Measurements from ENCODE around the gene HNF1B.

The HNF1B gene

GRCh38 chr17:37761961-37762360 is 17.1 kb upstream of the HNF1B start:
- no peak for DNase-seq (ENCODE audit: low spot score)

GRCh38 chr17:37761059-37761458 is 16.2 kb upstream of the HNF1B start:
- no peak for DNase-seq (ENCODE audit: low spot score)

- DNase-seq (ENCODE audit: low spot score), result no peak
Observed at GRCh38 chr17:37759014-37759637, 14.3 kb upstream of the HNF1B start.

- no peak for DNase-seq (ENCODE audit: low spot score)
Observed at GRCh38 chr17:37756051-37756450, 11.2 kb upstream of the HNF1B start.

GRCh38 chr17:37755455-37755854 is 10.6 kb upstream of the HNF1B start:
- no peak for DNase-seq (ENCODE audit: low spot score)

GRCh38 chr17:37754363-37754762 is 9.5 kb upstream of the HNF1B start:
- DNase-seq (ENCODE audit: low spot score), result no peak

GRCh38 chr17:37752482-37752881 is 7.6 kb upstream of the HNF1B start:
- no peak for DNase-seq (ENCODE audit: low spot score)

- no peak for DNase-seq (ENCODE audit: low spot score)
Observed at GRCh38 chr17:37750768-37751475, 6.1 kb upstream of the HNF1B start.

- DNase-seq (ENCODE audit: low spot score), result no peak
Observed at GRCh38 chr17:37750292-37750691, 5.4 kb upstream of the HNF1B start.

GRCh38 chr17:37747222-37747621 is 2.4 kb upstream of the HNF1B start:
- no peak for DNase-seq (ENCODE audit: low spot score)

GRCh38 chr17:37746617-37747016 is 1.8 kb upstream of the HNF1B start:
- no peak for DNase-seq (ENCODE audit: low spot score)

- no peak for DNase-seq (ENCODE audit: low spot score)
Observed at GRCh38 chr17:37745801-37746426, 1.1 kb upstream of the HNF1B start.

GRCh38 chr17:37744633-37744927 is 279 bp downstream of the HNF1B start:
- no peak for DNase-seq (ENCODE audit: low spot score)

- no peak for DNase-seq (ENCODE audit: low spot score)
Observed at GRCh38 chr17:37743875-37744632, 805 bp downstream of the HNF1B start.

- no peak for DNase-seq (ENCODE audit: low spot score)
Observed at GRCh38 chr17:37743612-37743874, 1.3 kb downstream of the HNF1B start.

GRCh38 chr17:37742762-37743611 is 1.9 kb downstream of the HNF1B start:
- no peak for DNase-seq (ENCODE audit: low spot score)

GRCh38 chr17:37742116-37742761 is 2.6 kb downstream of the HNF1B start:
- DNase-seq (ENCODE audit: low spot score), result no peak

- no peak for DNase-seq (ENCODE audit: low spot score)
Observed at GRCh38 chr17:37741341-37742115, 3.3 kb downstream of the HNF1B start.

GRCh38 chr17:37740915-37741314 is 3.9 kb downstream of the HNF1B start:
- no peak for DNase-seq (ENCODE audit: low spot score)

GRCh38 chr17:37737971-37738370 is 6.9 kb downstream of the HNF1B start:
- no peak for DNase-seq (ENCODE audit: low spot score)

- no peak for DNase-seq (ENCODE audit: low spot score)
Observed at GRCh38 chr17:37737081-37737480, 7.8 kb downstream of the HNF1B start.

Data from Ammon's horn (tissue), 1 donor.